Spleen (tissue), 7 donors: Measurements from ENCODE around the gene WIPI1.

Source experiments
- CTCF ChIP-seq, 11 experiments: fragments of 200-600 bp in 7 of 11; fragments of 450-650 bp in 4 of 11; sonication (generic) in 4 of 11; IDR thresholded peaks in 8 of 11; conservative IDR thresholded peaks in 3 of 11; 1 replicate in 7 of 11; 2 replicates in 4 of 11; pipeline versions ENCODE4 v1.4.0 to v1.8.0; 2016 to 2021; ENCODE audit warnings: antibody characterized with exemption in 11 of 11, inconsistent platforms in 4 of 11, mild to moderate bottlenecking in 1 of 11
- POLR2A ChIP-seq, 3 donors: fragments of 450-650 bp; IDR thresholded peaks; one replicate each; pipeline ENCODE4 v1.5.1; 2017; ENCODE audit warnings: antibody characterized with exemption in 3 of 3, mild to moderate bottlenecking in 1 of 3
- POLR2AphosphoS5 ChIP-seq, 3 donors: sonication (generic); formaldehyde crosslinking; IDR thresholded peaks; one replicate each; pipeline ENCODE4 v1.5.1; 2017; ENCODE audit warnings: antibody characterized with exemption in 3 of 3
- donor health status: DM: no; HTN: no; CAD: no; lungs with moderate emphysema.
- donor health status: DM: no; HTN: no; CAD: no.
- donor health status: DM: no; HTN: no; CAD: no.

GRCh38 chr17:68460146-68460545 is 2.9 kb upstream of the WIPI1 start:
- TF ChIP-seq CTCF (IDR thresholded peaks at IDR 0.05 in 8 of 11, conservative IDR thresholded peaks at IDR 0.05 in 3 of 11): no peak
- no peak for TF ChIP-seq POLR2A (IDR thresholded peaks at IDR 0.05)
- TF ChIP-seq POLR2AphosphoS5 (IDR thresholded peaks at IDR 0.05): no peak
